Measurements from ENCODE around the gene CAPRIN2. TPM values are rescaled to one million over a fixed set of nuclear protein-coding genes. Genes with fewer than 3 reads are reported as not detected.

The CAPRIN2 gene
- total RNA-seq, 1 experiment from 2014 or later = 16.4 TPM

DNA sequence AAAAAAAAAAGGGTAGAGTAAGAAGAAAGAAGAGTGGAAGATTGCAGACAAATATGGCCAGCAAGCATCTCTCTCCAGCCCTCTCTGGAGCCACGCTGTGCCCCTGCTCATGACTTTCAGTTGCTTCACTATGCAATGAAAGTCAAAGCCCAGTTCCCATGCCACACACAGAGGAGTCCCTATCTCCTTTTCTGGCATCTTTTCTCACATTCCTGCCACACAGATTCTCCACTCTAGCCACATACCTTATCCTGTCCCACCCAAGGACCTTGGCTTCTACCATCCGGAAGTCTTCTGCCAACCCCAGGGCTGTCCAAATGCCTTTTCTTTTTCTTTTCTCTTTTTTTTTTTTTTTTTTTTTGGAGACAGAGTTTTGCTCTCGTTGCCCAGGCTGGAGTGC, 39.3 kb upstream of the CAPRIN2 start:
- H3K4me1 ChIP-seq (ENCODE audit: insufficient read depth, low read length, poor library complexity, severe bottlenecking) = peaks cover 36% of the 10 kb centered on the region
- intact Hi-C loops (cut with micrococcal nuclease; ENCODE audit: unreplicated experiment) = loop anchor here (2.0 to 5.0 kb wide), 2 partner anchors 39 to 97 kb away; partner anchors contain the start of genes CAPRIN2 and IPO8
- H3K27ac ChIP-seq (ENCODE audit: low read depth, low read length, poor library complexity, severe bottlenecking) = no peak overlapping the region
- BruUV-seq (replicated peaks) = no TSS peak
- POLR2A ChIA-PET (ENCODE audit: low non-redundant PET) = interaction anchor here (0.7 kb wide), 1 partner anchor 551 kb away, joined by 3 read pairs; no protein-coding TSS in a partner anchor
- no peaks in the 10 kb centered on the region for H3K36me3 ChIP-seq (ENCODE audit: insufficient read depth, low read length, poor library complexity, severe bottlenecking)
- TF ChIP-seq, protein P1, sequence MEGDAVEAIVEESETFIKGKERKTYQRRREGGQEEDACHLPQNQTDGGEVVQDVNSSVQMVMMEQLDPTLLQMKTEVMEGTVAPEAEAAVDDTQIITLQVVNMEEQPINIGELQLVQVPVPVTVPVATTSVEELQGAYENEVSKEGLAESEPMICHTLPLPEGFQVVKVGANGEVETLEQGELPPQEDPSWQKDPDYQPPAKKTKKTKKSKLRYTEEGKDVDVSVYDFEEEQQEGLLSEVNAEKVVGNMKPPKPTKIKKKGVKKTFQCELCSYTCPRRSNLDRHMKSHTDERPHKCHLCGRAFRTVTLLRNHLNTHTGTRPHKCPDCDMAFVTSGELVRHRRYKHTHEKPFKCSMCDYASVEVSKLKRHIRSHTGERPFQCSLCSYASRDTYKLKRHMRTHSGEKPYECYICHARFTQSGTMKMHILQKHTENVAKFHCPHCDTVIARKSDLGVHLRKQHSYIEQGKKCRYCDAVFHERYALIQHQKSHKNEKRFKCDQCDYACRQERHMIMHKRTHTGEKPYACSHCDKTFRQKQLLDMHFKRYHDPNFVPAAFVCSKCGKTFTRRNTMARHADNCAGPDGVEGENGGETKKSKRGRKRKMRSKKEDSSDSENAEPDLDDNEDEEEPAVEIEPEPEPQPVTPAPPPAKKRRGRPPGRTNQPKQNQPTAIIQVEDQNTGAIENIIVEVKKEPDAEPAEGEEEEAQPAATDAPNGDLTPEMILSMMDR (conservative IDR thresholded peaks at IDR 0.05; ENCODE audit: low read depth, low read length) = no peak
- TF ChIP-seq EZH2 (IDR thresholded peaks at IDR 0.05; ENCODE audit: borderline replicate concordance, low read depth, low read length, poor library complexity, severe bottlenecking) = no peak
- H3K9me3 ChIP-seq (ENCODE audit: low read depth, low read length, poor library complexity, severe bottlenecking) = no peaks in the 10 kb centered on the region
- DNase-seq (ENCODE audit: low spot score) = no peak
- H3K27me3 ChIP-seq (replicated peaks; ENCODE audit: insufficient read depth, low read depth, low read length, poor library complexity) = no peaks in the 10 kb centered on the region
- H3K4me3 ChIP-seq (ENCODE audit: low read depth, low read length, poor library complexity, severe bottlenecking) = no peak overlapping the region
- CTCF ChIA-PET = no interaction called here

- no peak for DNase-seq (ENCODE audit: low spot score)
- no peaks in the 10 kb centered on the region for H3K9me3 ChIP-seq (ENCODE audit: low read depth, low read length, poor library complexity, severe bottlenecking)
- ChIA-PET POLR2A (ENCODE audit: low non-redundant PET) (no interaction called here), CTCF (no interaction called here)
- no peaks in the 10 kb centered on the region for H3K36me3 ChIP-seq (ENCODE audit: insufficient read depth, low read length, poor library complexity, severe bottlenecking)
- H3K27ac ChIP-seq (ENCODE audit: low read depth, low read length, poor library complexity, severe bottlenecking) = no peak overlapping the region
- peaks cover 36% of the 10 kb centered on the region for H3K4me1 ChIP-seq (ENCODE audit: insufficient read depth, low read length, poor library complexity, severe bottlenecking)
- no peaks in the 10 kb centered on the region for H3K27me3 ChIP-seq (replicated peaks; ENCODE audit: insufficient read depth, low read depth, low read length, poor library complexity)
- H3K4me3 ChIP-seq (ENCODE audit: low read depth, low read length, poor library complexity, severe bottlenecking) = no peak overlapping the region
- intact Hi-C loops (cut with micrococcal nuclease; ENCODE audit: unreplicated experiment) = loop anchor here (5.0 kb wide), 1 partner anchor 96 kb away; the partner anchor contains the start of gene IPO8
- TF ChIP-seq, protein P1 (conservative IDR thresholded peaks at IDR 0.05; ENCODE audit: low read depth, low read length) = no peak
- no TSS peak for BruUV-seq (replicated peaks)
These were observed 38.1 kb upstream of the CAPRIN2 start for GRCh38 chr12:30792648-30793499.

DNA sequence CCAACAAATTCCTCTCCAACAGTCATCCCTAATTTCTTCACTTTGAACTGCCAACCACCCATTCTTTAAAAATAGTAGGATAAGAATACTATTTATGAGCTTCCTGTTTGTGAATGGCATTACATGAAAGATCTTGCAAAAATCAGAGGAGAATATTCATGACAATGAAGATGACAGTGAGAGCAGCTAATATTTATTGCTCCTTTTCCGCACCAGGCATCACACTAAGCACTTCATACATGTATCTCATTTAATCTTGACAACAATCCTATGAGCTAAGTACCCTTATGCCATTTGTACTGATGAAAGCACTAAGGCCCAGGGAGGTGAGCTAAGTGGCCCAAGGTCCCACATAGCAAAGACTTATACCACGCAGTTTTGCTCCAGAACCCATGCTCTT, 37.3 kb upstream of the CAPRIN2 start:
- BruUV-seq (replicated peaks) = no TSS peak
- peaks cover 36% of the 10 kb centered on the region for H3K4me1 ChIP-seq (ENCODE audit: insufficient read depth, low read length, poor library complexity, severe bottlenecking)
- intact Hi-C loops (cut with micrococcal nuclease; ENCODE audit: unreplicated experiment) = loop anchor here (5.0 kb wide), 1 partner anchor 95 kb away; the partner anchor contains the start of gene IPO8
- H3K36me3 ChIP-seq (ENCODE audit: insufficient read depth, low read length, poor library complexity, severe bottlenecking) = no peaks in the 10 kb centered on the region
- TF ChIP-seq EZH2 (IDR thresholded peaks at IDR 0.05; ENCODE audit: borderline replicate concordance, low read depth, low read length, poor library complexity, severe bottlenecking) = no peak
- TF ChIP-seq, protein P1 (conservative IDR thresholded peaks at IDR 0.05; ENCODE audit: low read depth, low read length) = no peak
- H3K27ac ChIP-seq (ENCODE audit: low read depth, low read length, poor library complexity, severe bottlenecking) = no peak overlapping the region
- no peaks in the 10 kb centered on the region for H3K9me3 ChIP-seq (ENCODE audit: low read depth, low read length, poor library complexity, severe bottlenecking)
- DNase-seq (ENCODE audit: low spot score) = peak; percentile 66
- H3K27me3 ChIP-seq (replicated peaks; ENCODE audit: insufficient read depth, low read depth, low read length, poor library complexity) = no peaks in the 10 kb centered on the region
- CTCF ChIA-PET = no interaction called here
- H3K4me3 ChIP-seq (ENCODE audit: low read depth, low read length, poor library complexity, severe bottlenecking) = no peak overlapping the region
- POLR2A ChIA-PET (ENCODE audit: low non-redundant PET) = no interaction called here

All from A673 (cell line).